HCT116 (cell line): Measurements from ENCODE around the gene SPRN. TPM values are rescaled to one million over a fixed set of nuclear protein-coding genes. Genes with fewer than 3 reads are reported as not detected.

ENCODE experiments used
- ATAC-seq: fragments of 200-7000 bp; cut with Tn5 transposase; 2 replicates; pipeline ENCODE4 v1.9.1; 2020; ENCODE audit warnings: mild to moderate bottlenecking, moderate library complexity
- BruUV-seq: library from RNA; stranded (reverse); fragments of 400-500 nt; replicated peaks from 2 replicates; lab custom pipeline; 2021; lab: Mats Ljungman, UMichigan
- CTCF ChIA-PET: fragments of 300-600 bp; sonication (Branson Sonifier 250); formaldehyde crosslinking; loops from one replicate; lab custom pipeline; 2021; ENCODE audit warnings: antibody characterized with exemption; lab: Charles Lee
- POLR2A ChIA-PET: fragments of 300-600, 350-600 bp; sonication (Branson Sonifier 250); formaldehyde crosslinking; loops from one replicate; lab custom pipeline; 2021; ENCODE audit warnings: antibody characterized with exemption; lab: Charles Lee
- RAD21 ChIA-PET, 2 experiments: fragments of 300-600 bp; sonication (Branson Sonifier 250); formaldehyde crosslinking; loops; one replicate each; lab custom pipeline; 2023; ENCODE audit warnings: low total read pairs in 2 of 2; ENCODE audit not compliant: uncharacterized antibody in 2 of 2, unreplicated experiment in 2 of 2, low non-redundant PET in 1 of 2; lab: Charles Lee
- DNase-seq: peaks from one replicate; pipeline ENCODE4 v3.0.0-alpha.2; 2010; ENCODE audit warnings: low read depth, low spot score
- H2AFZ ChIP-seq: fragments of 200-600 bp; shearing (Covaris generic), sonication (generic); 2 replicates; pipeline ENCODE4 v1.6.1; 2017; ENCODE audit warnings: low read depth, mixed run types, mixed read lengths, antibody characterized with exemption, low read length; ENCODE audit not compliant: poor library complexity, severe bottlenecking
- H3K27ac ChIP-seq: 2 replicates; pipeline ENCODE4 v1.5.1; 2012; ENCODE audit warnings: low read depth, low read length
- H3K27me3 ChIP-seq: fragments of 200-600 bp; sonication (generic); 2 replicates; pipeline ENCODE4 v1.6.1; 2016; ENCODE audit warnings: mixed run types, low read length, mixed read lengths; ENCODE audit not compliant: insufficient read depth
- H3K36me3 ChIP-seq, 2 experiments: fragments of 200-500 bp in 1 of 2; fragments of 200-600 bp in 1 of 2; sonication (Bioruptor generic) in 1 of 2; sonication (generic) in 1 of 2; 2 replicates each; pipeline versions ENCODE4 v1.5.1 to v1.6.1; 2014 to 2016; ENCODE audit warnings: low read length in 2 of 2, inconsistent platforms in 1 of 2, mixed read lengths in 1 of 2, mixed run types in 1 of 2; ENCODE audit not compliant: insufficient read depth in 2 of 2, control insufficient read depth in 1 of 2
- H3K4me1 ChIP-seq, 2 experiments: fragments of 200-600 bp in 1 of 2; sonication (generic) in 1 of 2; 2 replicates each; pipeline versions ENCODE4 v1.5.1 to v1.6.1; 2012 to 2017; ENCODE audit warnings: low read length in 2 of 2, inconsistent platforms in 1 of 2, mild to moderate bottlenecking in 1 of 2, mixed read lengths in 1 of 2, mixed run types in 1 of 2, moderate library complexity in 1 of 2; ENCODE audit not compliant: insufficient read depth in 2 of 2, control insufficient read depth in 1 of 2
- H3K4me2 ChIP-seq: fragments of 200-600 bp; sonication (generic); 2 replicates; pipeline ENCODE4 v1.6.1; 2017; ENCODE audit warnings: mixed run types, low read length, mixed read lengths
- H3K4me3 ChIP-seq, 2 experiments: fragments of 200-600 bp in 1 of 2; sonication (generic) in 1 of 2; replicated peaks in 1 of 2; 2 replicates each; pipeline ENCODE4 v1.5.1; 2011 to 2016; ENCODE audit warnings: low read length in 2 of 2, control low read depth in 1 of 2, low read depth in 1 of 2, mild to moderate bottlenecking in 1 of 2, mixed read lengths in 1 of 2, mixed run types in 1 of 2
- H3K79me2 ChIP-seq: fragments of 200-600 bp; sonication (generic); 2 replicates; pipeline ENCODE4 v1.6.1; 2017; ENCODE audit warnings: mild to moderate bottlenecking, mixed run types, low read length, moderate library complexity, mixed read lengths; ENCODE audit not compliant: insufficient read depth
- H3K9ac ChIP-seq: fragments of 200-600 bp; sonication (generic); 2 replicates; pipeline ENCODE4 v1.6.1; 2016; ENCODE audit warnings: low read length, mixed read lengths
- H3K9me2 ChIP-seq: fragments of 200-600 bp; sonication (generic), shearing (Covaris generic); 2 replicates; pipeline ENCODE4 v1.6.1; 2017; ENCODE audit warnings: mixed run types, mild to moderate bottlenecking, moderate library complexity; ENCODE audit not compliant: insufficient read depth
- H3K9me3 ChIP-seq, 2 experiments: fragments of 200-500 bp in 1 of 2; fragments of 200-600 bp in 1 of 2; sonication (Bioruptor generic) in 1 of 2; sonication (generic) in 1 of 2; 2 replicates each; pipeline ENCODE4 v1.6.1; 2014 to 2017; ENCODE audit warnings: low read length in 2 of 2, mixed read lengths in 2 of 2, inconsistent platforms in 1 of 2, low read depth in 1 of 2, mild to moderate bottlenecking in 1 of 2, mixed run types in 1 of 2, moderate library complexity in 1 of 2; ENCODE audit not compliant: control insufficient read depth in 1 of 2, insufficient read depth in 1 of 2
- H4K20me1 ChIP-seq: fragments of 200-600 bp; sonication (generic), shearing (Covaris generic); 2 replicates; pipeline ENCODE4 v1.6.1; 2017; ENCODE audit warnings: mixed run types, mild to moderate bottlenecking, moderate library complexity; ENCODE audit not compliant: insufficient read depth
- ATF3 ChIP-seq: IDR thresholded peaks from 2 replicates; pipeline ENCODE4 v1.6.1; 2012
- CEBPB ChIP-seq: IDR thresholded peaks from 2 replicates; pipeline ENCODE4 v1.6.1; 2012; ENCODE audit warnings: low read depth
- EZH2 ChIP-seq: fragments of 200-600 bp; sonication (generic); IDR thresholded peaks from 2 replicates; pipeline ENCODE4 v1.6.1; 2017; ENCODE audit warnings: antibody characterized with exemption, mixed run types
- MAX ChIP-seq: IDR thresholded peaks from 2 replicates; pipeline ENCODE4 v1.6.1; 2012
- POLR2A ChIP-seq: IDR thresholded peaks from 2 replicates; pipeline ENCODE4 v1.7.0; 2011; ENCODE audit warnings: borderline replicate concordance; ENCODE audit not compliant: insufficient read depth, insufficient read length; ENCODE audit errors: extremely low read depth
- RAD21 ChIP-seq: IDR thresholded peaks from 2 replicates; pipeline ENCODE4 v1.6.1; 2012; ENCODE audit warnings: low read depth, mild to moderate bottlenecking
- SIN3A ChIP-seq: IDR thresholded peaks from 2 replicates; pipeline ENCODE4 v1.6.1; 2012; ENCODE audit warnings: low read depth
- SRF ChIP-seq: IDR thresholded peaks from 2 replicates; pipeline ENCODE4 v1.6.1; 2012; ENCODE audit warnings: low read depth
- TCF7L2 ChIP-seq: IDR thresholded peaks from 2 replicates; pipeline ENCODE4 v1.7.0; 2011; ENCODE audit warnings: borderline replicate concordance, inconsistent platforms; ENCODE audit not compliant: insufficient read depth, insufficient read length; ENCODE audit errors: extremely low read depth
- ZBTB33 ChIP-seq: IDR thresholded peaks from 2 replicates; pipeline ENCODE4 v1.6.1; 2011; ENCODE audit warnings: mild to moderate bottlenecking, low read length, moderate library complexity; ENCODE audit not compliant: insufficient replicate concordance; ENCODE audit errors: extremely low read depth
- ZNF274 ChIP-seq: fragments of 200-500 bp; sonication (Bioruptor generic); IDR thresholded peaks from 2 replicates; pipeline ENCODE4 v1.6.1; 2014; ENCODE audit warnings: mild to moderate bottlenecking, low read depth, low read length, inconsistent platforms
- intact Hi-C: fragments of 100-400 bp; cut with micrococcal nuclease; formaldehyde crosslinking; loops from 2 replicates; pipeline ENCODE4 v1.10.0; 2022
- total RNA-seq: library from RNA; stranded (reverse); gene quantifications from one replicate; pipeline ENCODE4 v1.2.1, GENCODE V29; 2021; ENCODE audit not compliant: unreplicated experiment

Gene SPRN
- total RNA-seq, 1 experiment from 2014 or later, result not detected

GRCh38 chr10:133375357-133376115, 48.9 kb downstream of the SPRN start:
- no peaks in the 10 kb centered on the region for H3K27me3 ChIP-seq
- H3K9ac ChIP-seq, result no peak overlapping the region
- H3K27ac ChIP-seq, result no peak overlapping the region
- TF ChIP-seq POLR2A (no peak), ZNF274 (no peak), TCF7L2 (no peak), ATF3 (no peak), SIN3A (no peak), EZH2 (no peak), RAD21 (no peak), SRF (no peak), MAX (no peak), ZBTB33 (no peak), CEBPB (no peak)
- TF ChIP-seq, all 23 proteins: peak for 0
- ChIA-PET POLR2A (no interaction called here), CTCF (no interaction called here), RAD21 (no interaction called here)
- Histone ChIP-seq H3K79me2 (0 out of 2 replicates have a peak, but pooled peaks cover 4% of the 10 kb centered on the region), H3K36me3 (no peaks in the 10 kb centered on the region), H3K4me1 (peaks cover 0 to 10% of the 10 kb centered on the region in 2 experiments; a peak in 2 of 4 replicates), H3K4me3 (no peak overlapping the region), H4K20me1 (no peaks in the 10 kb centered on the region), H3K9me3 (no peaks in the 10 kb centered on the region), H3K4me2 (no peak overlapping the region), H3K9me2 (no peaks in the 10 kb centered on the region), H2AFZ (no peak overlapping the region)
- ATAC-seq (no peak), DNase-seq (no peak)
- no TSS peak for BruUV-seq
- intact Hi-C loops, result no loop called here
